Erythroblast (primary cell): ENCODE data around the gene BCO2.

ENCODE experiments used
- GATA1 ChIP-seq: IDR thresholded peaks from 2 replicates; pipeline ENCODE4 v1.6.1; 2011; ENCODE audit warnings: low read depth, mild to moderate bottlenecking, control low read depth, low read length, moderate library complexity
- POLR2A ChIP-seq: IDR thresholded peaks from 2 replicates; pipeline ENCODE4 v1.6.1; 2011; ENCODE audit warnings: mild to moderate bottlenecking, low read length

DNA sequence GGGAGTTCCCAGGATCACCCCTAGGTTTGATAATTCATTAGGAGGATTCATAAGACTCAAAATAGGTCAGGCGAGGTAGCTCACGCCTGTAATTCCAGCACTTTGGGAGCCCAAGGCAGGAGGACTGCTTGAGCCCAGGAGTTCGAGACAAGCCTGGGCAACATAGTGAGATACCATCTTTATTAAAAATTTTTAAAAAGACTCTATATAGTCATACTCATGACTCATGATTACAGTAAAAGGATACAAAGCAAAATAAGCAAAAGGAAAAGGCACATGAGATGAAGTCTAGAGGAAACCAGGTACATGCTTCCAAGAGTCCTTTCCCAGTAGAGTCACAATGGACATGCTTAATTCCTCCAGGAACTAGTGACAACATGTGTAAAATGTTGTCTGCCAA is 37.0 kb downstream of the BCO2 start:
- TF ChIP-seq POLR2A (no peak), GATA1 (no peak)
